Activated naive CD4-positive, alpha-beta T cell treated with anti-CD3 and anti-CD28 coated beads for 36 hours (primary cell): Measurements from ENCODE around the gene DEPDC5. TPM values are rescaled to one million over a fixed set of nuclear protein-coding genes. Genes with fewer than 3 reads are reported as not detected.

Source experiments
- CTCF ChIA-PET: fragments of 350-600 bp; sonication (Branson Sonifier 250); formaldehyde crosslinking; loops from one replicate; lab custom pipeline; 2021; ENCODE audit warnings: antibody characterized with exemption; lab: Charles Lee
- DNase-seq: peaks from one replicate; pipeline ENCODE4 v3.0.0-alpha.2; 2020
- H3K27ac Mint-ChIP-seq: one replicate; pipeline ENCODE4 v1.8.0; 2021; ENCODE audit warnings: mild to moderate bottlenecking, mixed read lengths
- H3K27me3 Mint-ChIP-seq: one replicate; pipeline ENCODE4 v1.8.0; 2021; ENCODE audit warnings: low read depth, mixed read lengths
- H3K36me3 Mint-ChIP-seq: one replicate; pipeline ENCODE4 v1.8.0; 2021; ENCODE audit warnings: low read depth, mixed read lengths
- H3K4me1 Mint-ChIP-seq: one replicate; pipeline ENCODE4 v1.8.0; 2021; ENCODE audit warnings: low read depth, mixed read lengths
- H3K4me3 Mint-ChIP-seq: one replicate; pipeline ENCODE4 v1.8.0; 2021; ENCODE audit warnings: mild to moderate bottlenecking, moderate library complexity, mixed read lengths
- H3K9me3 Mint-ChIP-seq: one replicate; pipeline ENCODE4 v1.8.0; 2021; ENCODE audit warnings: mixed read lengths
- intact Hi-C: fragments of 100-400 bp; cut with micrococcal nuclease; formaldehyde crosslinking; loops from one replicate; pipeline ENCODE4 v1.15.1; 2023
- total RNA-seq, 2 experiments: library from RNA; stranded (reverse); gene quantifications; one replicate each; pipeline ENCODE4 v1.2.3, GENCODE V29; 2021

Gene DEPDC5
- total RNA-seq, 2 experiments from 2014 or later = 23.6 TPM

DNA sequence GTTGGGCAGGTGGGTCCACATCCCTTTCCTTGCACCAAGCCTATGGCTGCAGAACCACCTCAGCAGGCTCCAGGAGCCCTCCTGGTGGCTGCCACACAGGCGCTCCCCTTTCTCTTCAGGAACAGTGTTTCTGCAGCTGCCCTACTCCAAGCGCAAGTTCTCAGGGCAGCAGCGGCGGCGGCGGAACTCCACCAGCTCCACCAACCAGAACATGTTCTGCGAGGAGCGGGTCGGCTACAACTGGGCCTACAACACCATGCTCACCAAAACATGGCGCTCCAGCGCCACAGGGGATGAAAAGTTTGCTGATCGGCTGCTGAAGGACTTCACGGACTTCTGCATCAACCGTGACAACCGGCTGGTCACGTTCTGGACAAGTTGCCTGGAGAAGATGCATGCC lies 152.3 kb downstream of the DEPDC5 start:
- H3K27ac Mint-ChIP-seq = no peak overlapping the region
- intact Hi-C loops = no loop called here
- H3K27me3 Mint-ChIP-seq = no peaks in the 10 kb centered on the region
- no peak overlapping the region for H3K4me3 Mint-ChIP-seq
- CTCF ChIA-PET = no interaction called here
- H3K4me1 Mint-ChIP-seq = no peaks in the 10 kb centered on the region
- peaks cover 12% of the 10 kb centered on the region for H3K36me3 Mint-ChIP-seq
- no peaks in the 10 kb centered on the region for H3K9me3 Mint-ChIP-seq
- no peak for DNase-seq

DNA sequence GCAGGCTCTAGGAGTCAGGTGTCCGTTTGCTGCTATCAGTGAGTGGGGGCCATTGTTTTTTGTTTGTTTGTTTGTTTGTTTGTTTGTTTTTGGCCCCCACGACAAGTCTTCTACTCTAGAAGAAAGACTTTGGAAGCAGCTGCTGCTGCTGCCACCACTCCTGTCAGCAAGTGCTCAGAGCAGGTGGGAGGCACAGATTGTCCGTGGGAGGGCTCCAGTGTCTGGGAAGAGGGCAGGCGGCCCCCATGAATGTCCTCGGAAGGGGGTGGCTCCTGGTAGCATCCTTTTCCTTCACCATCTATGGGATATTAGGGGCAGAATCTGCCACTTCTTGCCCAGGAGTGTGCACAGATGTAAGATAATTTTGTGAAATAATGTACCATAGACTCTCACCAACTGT lies 152.8 kb downstream of the DEPDC5 start:
- no peaks in the 10 kb centered on the region for H3K9me3 Mint-ChIP-seq
- H3K27me3 Mint-ChIP-seq = no peaks in the 10 kb centered on the region
- H3K4me1 Mint-ChIP-seq = no peaks in the 10 kb centered on the region
- no peak overlapping the region for H3K4me3 Mint-ChIP-seq
- H3K27ac Mint-ChIP-seq = no peak overlapping the region
- DNase-seq = no peak
- intact Hi-C loops = no loop called here
- peaks cover 12% of the 10 kb centered on the region for H3K36me3 Mint-ChIP-seq
- CTCF ChIA-PET = no interaction called here

DNA sequence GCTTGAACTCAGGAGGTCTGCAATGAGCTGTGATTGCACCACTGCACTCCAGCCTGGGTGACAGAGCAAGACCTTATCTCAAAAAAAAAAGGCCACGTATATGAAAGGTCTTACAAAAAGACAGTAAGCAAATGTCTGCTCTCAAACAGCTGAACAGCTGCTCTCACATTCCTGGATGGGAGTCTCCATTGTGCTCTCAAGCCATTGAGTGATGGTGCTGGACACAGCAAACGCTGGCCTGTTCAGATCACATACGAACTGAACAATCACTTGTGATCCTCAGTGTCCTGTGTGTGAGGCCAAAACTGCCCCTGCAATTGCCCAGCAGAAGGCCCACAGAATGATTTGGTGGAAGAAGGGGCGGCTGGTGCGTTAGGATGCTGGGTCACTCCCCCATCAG lies 156.2 kb downstream of the DEPDC5 start:
- no peak for DNase-seq
- Mint-ChIP-seq H3K4me3 (no peak overlapping the region), H3K27ac (no peak overlapping the region), H3K27me3 (no peaks in the 10 kb centered on the region), H3K9me3 (no peaks in the 10 kb centered on the region), H3K36me3 (peaks cover 10% of the 10 kb centered on the region), H3K4me1 (no peaks in the 10 kb centered on the region)
- CTCF ChIA-PET = no interaction called here
- intact Hi-C loops = no loop called here

DNA sequence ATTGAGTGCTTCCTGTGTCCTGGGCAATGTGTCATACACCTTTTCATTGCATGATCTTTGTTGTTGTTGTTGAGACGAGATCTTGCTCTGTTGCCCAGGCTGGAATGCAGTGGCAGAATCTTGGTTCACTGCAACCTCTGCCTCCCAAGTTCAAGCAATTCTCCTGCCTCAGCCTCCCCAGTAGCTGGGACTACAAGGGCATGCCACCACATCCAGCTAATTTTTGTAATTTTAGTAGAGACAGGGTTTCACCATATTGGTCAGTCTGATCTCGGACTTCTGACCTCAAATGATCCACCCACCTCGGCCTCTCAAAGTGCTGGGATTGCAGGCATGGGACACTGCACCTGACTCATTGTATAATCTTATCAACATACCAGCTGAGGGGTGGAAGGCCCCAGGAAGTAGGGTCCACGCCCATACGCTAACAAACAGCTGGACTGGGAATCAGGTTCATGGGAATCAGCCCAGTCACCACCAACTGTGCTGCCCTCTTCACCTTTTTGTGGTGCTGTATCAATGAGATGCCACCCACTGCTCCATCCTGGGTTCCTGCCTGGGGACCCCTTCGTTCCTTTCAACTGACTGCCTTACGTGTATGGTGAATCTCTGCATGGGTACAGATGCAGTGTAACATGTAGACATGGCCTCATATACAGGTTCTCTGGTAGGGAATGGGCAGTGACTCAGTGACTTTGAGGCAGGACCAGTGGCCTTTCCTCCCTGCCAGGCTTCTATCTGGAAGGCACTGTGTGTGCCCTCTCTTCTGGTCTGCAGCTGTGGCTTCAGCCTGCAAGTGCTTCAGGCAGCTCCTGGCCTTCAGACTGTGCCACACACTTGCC lies 158.0 kb downstream of the DEPDC5 start:
- Mint-ChIP-seq H3K27ac (no peak overlapping the region), H3K27me3 (no peaks in the 10 kb centered on the region), H3K36me3 (peaks cover 6% of the 10 kb centered on the region), H3K4me3 (no peak overlapping the region), H3K9me3 (no peaks in the 10 kb centered on the region), H3K4me1 (no peaks in the 10 kb centered on the region)
- no peak for DNase-seq
- CTCF ChIA-PET = interaction anchor here (1.5 kb wide), 1 partner anchor 59 kb away, joined by 5 read pairs; no protein-coding TSS in a partner anchor
- intact Hi-C loops = no loop called here

DNA sequence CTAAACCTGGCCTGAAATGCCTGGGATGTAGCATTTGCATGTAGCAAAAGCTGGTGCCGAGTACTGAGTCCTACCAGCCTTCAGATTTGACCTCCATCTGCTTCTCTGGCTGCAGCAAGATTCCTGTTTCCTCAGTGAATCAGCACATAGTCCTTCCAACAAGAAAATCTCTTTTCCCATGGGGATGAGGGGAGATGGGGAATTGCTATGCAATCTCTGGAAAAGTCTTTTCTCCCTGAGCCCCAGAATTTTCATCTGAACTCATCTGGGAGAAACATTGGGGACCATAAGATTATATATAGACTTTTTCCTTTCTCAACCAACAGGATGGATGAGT lies 158.6 kb downstream of the DEPDC5 start:
- H3K4me3 Mint-ChIP-seq = no peak overlapping the region
- H3K4me1 Mint-ChIP-seq = no peaks in the 10 kb centered on the region
- CTCF ChIA-PET = no interaction called here
- H3K36me3 Mint-ChIP-seq = peaks cover 6% of the 10 kb centered on the region
- H3K27ac Mint-ChIP-seq = no peak overlapping the region
- intact Hi-C loops = no loop called here
- no peaks in the 10 kb centered on the region for H3K27me3 Mint-ChIP-seq
- DNase-seq = no peak
- no peaks in the 10 kb centered on the region for H3K9me3 Mint-ChIP-seq

DNA sequence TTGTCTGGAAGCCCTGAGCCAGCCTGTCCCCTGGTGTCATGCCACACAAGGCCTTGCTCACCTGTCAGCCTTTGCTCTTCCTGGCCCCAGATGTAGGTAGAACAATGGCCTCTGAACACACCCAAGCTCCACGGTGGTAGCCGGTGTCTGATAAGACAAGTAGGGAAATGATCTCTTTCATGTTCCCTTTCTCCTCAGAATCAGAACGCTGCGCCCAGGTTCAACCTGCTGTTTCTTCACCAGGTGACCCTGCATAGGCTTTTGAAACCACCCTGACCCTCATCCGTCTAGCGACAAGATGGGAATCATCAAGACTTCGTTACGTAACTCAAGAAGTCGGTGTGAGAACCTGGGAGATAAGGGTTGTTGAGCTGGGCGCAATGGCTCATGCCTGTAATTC lies 161.8 kb downstream of the DEPDC5 start:
- DNase-seq = no peak
- Mint-ChIP-seq H3K27ac (no peak overlapping the region), H3K9me3 (no peaks in the 10 kb centered on the region), H3K4me3 (no peak overlapping the region), H3K4me1 (no peaks in the 10 kb centered on the region), H3K36me3 (no peaks in the 10 kb centered on the region), H3K27me3 (no peaks in the 10 kb centered on the region)
- CTCF ChIA-PET = no interaction called here
- intact Hi-C loops = no loop called here

DNA sequence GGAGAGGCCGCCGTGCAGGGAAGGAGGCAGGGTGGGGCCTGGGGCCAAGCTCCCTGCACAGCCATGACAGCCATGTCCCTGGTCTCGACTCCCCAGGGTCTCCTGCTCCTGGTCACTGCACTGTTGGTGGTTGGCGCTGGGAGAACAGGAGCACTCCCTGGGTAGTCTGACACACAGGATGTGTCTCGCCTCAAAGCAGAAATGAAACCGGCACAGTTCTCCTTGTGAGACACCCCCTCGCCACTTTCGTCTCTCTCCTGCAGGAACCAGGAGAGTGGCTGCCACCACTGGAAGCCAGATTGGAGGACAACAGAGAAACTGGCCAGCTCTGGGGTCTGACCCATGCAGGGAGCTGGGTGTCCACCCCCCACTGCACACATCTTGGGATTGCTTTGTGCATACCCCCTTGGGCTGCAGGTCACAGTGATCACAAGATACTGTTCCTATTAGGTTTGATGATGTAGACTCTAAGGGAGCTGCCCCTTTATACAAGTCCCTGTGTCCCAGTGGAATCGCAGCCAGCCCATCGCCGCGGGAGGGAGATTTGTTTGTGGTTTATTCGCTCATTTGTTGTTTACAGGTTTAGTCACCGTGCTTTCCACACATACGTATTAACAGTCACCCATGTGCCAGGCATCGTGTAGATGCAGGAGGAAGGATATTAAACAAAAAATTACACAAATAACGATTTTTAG lies 163.6 kb downstream of the DEPDC5 start:
- H3K9me3 Mint-ChIP-seq = no peaks in the 10 kb centered on the region
- no peaks in the 10 kb centered on the region for H3K4me1 Mint-ChIP-seq
- CTCF ChIA-PET = interaction anchor here (0.5 to 0.7 kb wide), 3 partner anchors 15 to 52 kb away, joined by 3 read pairs; no protein-coding TSS in a partner anchor
- intact Hi-C loops = no loop called here
- H3K27ac Mint-ChIP-seq = no peak overlapping the region
- H3K36me3 Mint-ChIP-seq = no peaks in the 10 kb centered on the region
- no peak for DNase-seq
- H3K27me3 Mint-ChIP-seq = no peaks in the 10 kb centered on the region
- H3K4me3 Mint-ChIP-seq = no peak overlapping the region

DNA sequence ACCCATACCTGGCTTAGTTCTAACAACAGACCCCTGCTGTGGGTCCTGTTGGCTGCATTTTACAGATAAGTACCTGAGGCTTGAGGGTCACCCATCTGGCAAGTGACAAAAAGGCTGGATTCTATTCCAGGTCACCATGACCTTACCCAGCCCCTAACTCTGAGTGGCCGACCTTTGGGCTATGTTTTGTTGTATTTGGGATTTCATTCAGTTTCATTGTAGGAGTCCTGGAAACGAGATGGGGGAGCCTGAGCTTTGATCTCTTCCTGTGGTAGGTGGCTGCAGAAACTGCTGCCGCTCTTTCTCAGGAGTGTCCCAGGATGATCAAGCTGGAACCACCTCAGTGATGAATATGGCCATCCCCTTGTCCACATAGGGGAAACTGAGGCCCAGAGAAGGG lies 165.9 kb downstream of the DEPDC5 start:
- H3K27ac Mint-ChIP-seq = no peak overlapping the region
- intact Hi-C loops = no loop called here
- H3K4me1 Mint-ChIP-seq = no peaks in the 10 kb centered on the region
- DNase-seq = no peak
- H3K27me3 Mint-ChIP-seq = no peaks in the 10 kb centered on the region
- H3K4me3 Mint-ChIP-seq = no peak overlapping the region
- H3K9me3 Mint-ChIP-seq = no peaks in the 10 kb centered on the region
- CTCF ChIA-PET = interaction anchor here (0.6 to 1.0 kb wide), 3 partner anchors 9 to 254 kb away, joined by 3 to 5 read pairs (median 3); no protein-coding TSS in a partner anchor
- H3K36me3 Mint-ChIP-seq = no peaks in the 10 kb centered on the region

DNA sequence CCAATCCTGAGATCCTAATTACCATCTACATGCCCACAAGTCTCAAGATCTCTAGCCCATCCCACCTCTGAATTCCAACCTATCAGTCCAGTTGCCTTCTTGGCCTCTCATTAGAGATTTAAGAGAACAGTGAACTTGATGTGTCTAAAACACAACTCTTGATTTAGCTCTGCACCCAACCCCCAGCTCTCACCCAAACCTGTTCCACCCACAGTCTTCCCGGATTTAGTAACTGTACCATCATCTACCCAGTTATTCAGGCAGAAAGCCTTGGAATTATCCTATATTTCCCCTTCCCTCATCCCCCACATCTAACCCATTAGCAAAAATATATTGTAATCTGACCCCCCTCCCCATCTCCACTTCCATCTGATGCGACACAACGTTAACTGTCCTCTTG lies 166.5 kb downstream of the DEPDC5 start:
- H3K36me3 Mint-ChIP-seq = no peaks in the 10 kb centered on the region

DNA sequence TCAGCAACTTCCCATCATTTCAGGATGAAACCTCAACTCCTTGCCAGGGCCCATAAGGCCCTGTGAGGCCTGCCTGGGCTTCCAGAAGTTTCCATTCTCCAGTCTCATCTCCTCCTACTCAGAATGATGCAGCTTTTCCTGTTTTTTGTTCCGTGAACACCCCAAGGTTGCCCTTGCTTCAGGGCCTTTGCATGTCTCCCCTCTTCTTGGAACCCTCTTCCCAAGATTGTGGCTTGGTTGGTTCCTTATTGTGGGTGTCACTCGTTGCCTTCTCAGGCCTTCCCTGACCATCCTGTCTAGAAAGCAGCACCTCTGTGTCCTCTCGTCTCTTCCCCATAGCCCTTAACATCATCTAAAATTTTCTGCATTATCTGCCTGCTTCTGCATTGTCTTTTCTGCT lies 167.3 kb downstream of the DEPDC5 start:
- Mint-ChIP-seq H3K4me3 (no peak overlapping the region), H3K27me3 (peaks cover 7% of the 10 kb centered on the region), H3K9me3 (no peaks in the 10 kb centered on the region), H3K4me1 (no peaks in the 10 kb centered on the region), H3K27ac (no peak overlapping the region), H3K36me3 (no peaks in the 10 kb centered on the region)
- intact Hi-C loops = no loop called here
- no peak for DNase-seq
- CTCF ChIA-PET = no interaction called here

More for the DNA sequence above, 166.5 kb downstream of the DEPDC5 start:
- CTCF ChIA-PET = interaction anchor here (1.0 kb wide), 1 partner anchor 254 kb away, joined by 3 read pairs; no protein-coding TSS in a partner anchor
- Mint-ChIP-seq H3K9me3 (no peaks in the 10 kb centered on the region), H3K27ac (no peak overlapping the region), H3K4me3 (no peak overlapping the region), H3K4me1 (no peaks in the 10 kb centered on the region), H3K27me3 (peaks cover 3% of the 10 kb centered on the region)
- no peak for DNase-seq
- intact Hi-C loops = no loop called here

DNA sequence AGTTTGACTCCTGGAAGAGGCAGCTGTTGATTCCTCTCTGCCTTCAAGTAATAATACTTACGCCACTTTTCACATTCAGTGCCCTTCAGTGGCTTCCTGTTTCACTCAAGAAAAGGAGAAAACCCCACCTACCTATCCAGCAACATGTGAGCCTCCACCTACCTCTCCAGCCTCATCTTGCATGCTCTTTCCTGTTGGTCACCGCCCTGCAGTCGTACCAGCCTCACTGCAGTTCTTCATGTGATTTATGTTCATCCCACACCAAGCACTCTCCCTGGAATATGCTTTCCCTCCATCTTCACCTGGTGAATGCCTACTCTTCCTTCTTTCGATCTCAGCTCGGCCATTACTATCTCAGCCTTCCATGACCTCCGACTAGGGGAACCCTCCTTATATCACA lies 168.7 kb downstream of the DEPDC5 start:
- CTCF ChIA-PET = interaction anchor here (0.6 kb wide), 1 partner anchor 48 kb away, joined by 4 read pairs; no protein-coding TSS in a partner anchor
- Mint-ChIP-seq H3K9me3 (no peaks in the 10 kb centered on the region), H3K4me3 (no peak overlapping the region), H3K27ac (no peak overlapping the region), H3K36me3 (no peaks in the 10 kb centered on the region), H3K4me1 (no peaks in the 10 kb centered on the region), H3K27me3 (peaks cover 7% of the 10 kb centered on the region)
- intact Hi-C loops = no loop called here
- no peak for DNase-seq

DNA sequence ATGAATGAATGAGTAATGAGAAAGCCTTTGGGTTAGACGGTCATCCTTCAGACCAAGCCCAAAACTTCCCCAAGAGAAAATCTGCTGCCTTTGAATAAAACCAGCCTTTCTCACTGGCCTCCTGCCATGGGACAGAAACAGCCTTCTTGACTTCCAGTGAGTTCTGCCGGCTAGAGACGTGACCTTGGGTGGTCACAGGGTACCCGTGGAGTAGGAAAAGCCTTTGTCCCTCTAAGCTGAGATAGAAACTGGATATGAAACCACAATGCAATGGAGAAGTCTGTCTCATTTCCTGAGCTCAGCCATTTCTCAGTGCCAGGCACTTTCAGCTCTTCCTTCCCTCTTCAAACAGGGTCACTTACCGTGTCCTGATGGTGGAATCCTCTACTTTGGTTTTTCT lies 169.3 kb downstream of the DEPDC5 start:
- Mint-ChIP-seq H3K27me3 (peaks cover 9% of the 10 kb centered on the region), H3K27ac (no peak overlapping the region), H3K4me3 (no peak overlapping the region), H3K4me1 (no peaks in the 10 kb centered on the region), H3K9me3 (no peaks in the 10 kb centered on the region), H3K36me3 (no peaks in the 10 kb centered on the region)
- CTCF ChIA-PET = interaction anchor here (0.6 kb wide), 1 partner anchor 47 kb away, joined by 4 read pairs; no protein-coding TSS in a partner anchor
- DNase-seq = no peak
- intact Hi-C loops = no loop called here
